Measurements from ENCODE around the gene HP1BP3. TPM values are rescaled to one million over a fixed set of nuclear protein-coding genes. Genes with fewer than 3 reads are reported as not detected.

HP1BP3 gene
- total and polyA plus RNA-seq, 2 of the 4 experiments (the other 2 are of a cell fraction) = 88.4 to 151 TPM

DNA sequence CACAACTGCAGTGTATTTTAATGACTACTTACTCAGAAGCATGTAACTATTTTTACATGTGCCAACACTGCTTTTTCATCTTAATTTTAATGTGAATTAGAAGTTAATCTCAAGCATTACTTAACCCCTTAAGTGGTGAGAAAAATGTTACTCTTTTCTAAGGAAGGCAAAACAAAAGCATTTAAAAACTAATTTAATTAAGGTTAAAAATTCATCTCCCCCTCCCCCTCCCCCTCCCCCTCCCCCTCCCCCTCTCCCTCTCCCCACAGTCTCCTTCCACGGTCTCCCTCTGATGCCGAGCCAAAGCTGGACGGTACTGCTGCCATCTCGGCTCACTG, 27.4 kb upstream of the HP1BP3 start:
- H2AFZ ChIP-seq (replicated peaks; ENCODE audit: low read length, poor library complexity) = no peak overlapping the region
- peaks cover 21% of the 10 kb centered on the region for H3K36me3 ChIP-seq (ENCODE audit: control insufficient read depth, insufficient read depth, low read length)
- H2BK15ac ChIP-seq (ENCODE audit: low read depth, low read length) = no peak overlapping the region
- no peaks in the 10 kb centered on the region; a peak in 1 of 4 replicates for H3K79me1 ChIP-seq (ENCODE audit: low read depth in 1 of 2, low read length in 2 of 2)
- in situ Hi-C loops (cut with MboI; ENCODE audit: low sequenced_read_pairs) = no loop called here
- H4K20me1 ChIP-seq (ENCODE audit: insufficient read depth, low read length) = no peaks in the 10 kb centered on the region
- no peaks in the 10 kb centered on the region for H3K9me1 ChIP-seq (ENCODE audit: insufficient read depth, low read length)
- H4K8ac ChIP-seq (ENCODE audit: low read depth in 2 of 2, low read length in 2 of 2) = no peak overlapping the region
- no peaks in the 10 kb centered on the region for H3K27me3 ChIP-seq (ENCODE audit: control insufficient read depth, insufficient read depth, low read length)
- no peak overlapping the region for H2BK20ac ChIP-seq (ENCODE audit: low read depth, low read length)
- no peak overlapping the region for H3K4me2 ChIP-seq (ENCODE audit: low read depth, low read length)
- no peak overlapping the region for H3K23ac ChIP-seq (ENCODE audit: low read depth, low read length)
- H4K5ac ChIP-seq (ENCODE audit: low read depth, low read length) = no peak overlapping the region
- dilution Hi-C loops (cut with HindIII; ENCODE audit: low sequenced_read_pairs, unreplicated experiment) = no loop called here
- no peak overlapping the region for H2AK9ac ChIP-seq (replicated peaks; ENCODE audit: low read depth, low read length, poor library complexity)
- H3K18ac ChIP-seq (ENCODE audit: low read depth, low read length) = no peak overlapping the region
- H2BK5ac ChIP-seq (ENCODE audit: low read depth, low read length, poor library complexity, severe bottlenecking) = no peak overlapping the region
- no peak overlapping the region for H3K4me3 ChIP-seq (ENCODE audit: insufficient read depth, low read depth, low read length)
- H3K56ac ChIP-seq (ENCODE audit: extremely low read depth, insufficient read depth, low read length) = no peak overlapping the region
- TF ChIP-seq MAFK (IDR thresholded peaks at IDR 0.05; ENCODE audit: low read depth, low read length) (no peak), CEBPB (IDR thresholded peaks at IDR 0.05; ENCODE audit: low read depth, low read length) (no peak), RFX5 (IDR thresholded peaks at IDR 0.05; ENCODE audit: low read depth, low read length) (no peak), FOS (IDR thresholded peaks at IDR 0.05; ENCODE audit: low read depth, low read length) (no peak), BHLHE40 (IDR thresholded peaks at IDR 0.05; ENCODE audit: low read depth, low read length) (no peak), MAZ (IDR thresholded peaks at IDR 0.05; ENCODE audit: borderline replicate concordance, low read depth, low read length) (no peak)
- TF ChIP-seq, protein P1, sequence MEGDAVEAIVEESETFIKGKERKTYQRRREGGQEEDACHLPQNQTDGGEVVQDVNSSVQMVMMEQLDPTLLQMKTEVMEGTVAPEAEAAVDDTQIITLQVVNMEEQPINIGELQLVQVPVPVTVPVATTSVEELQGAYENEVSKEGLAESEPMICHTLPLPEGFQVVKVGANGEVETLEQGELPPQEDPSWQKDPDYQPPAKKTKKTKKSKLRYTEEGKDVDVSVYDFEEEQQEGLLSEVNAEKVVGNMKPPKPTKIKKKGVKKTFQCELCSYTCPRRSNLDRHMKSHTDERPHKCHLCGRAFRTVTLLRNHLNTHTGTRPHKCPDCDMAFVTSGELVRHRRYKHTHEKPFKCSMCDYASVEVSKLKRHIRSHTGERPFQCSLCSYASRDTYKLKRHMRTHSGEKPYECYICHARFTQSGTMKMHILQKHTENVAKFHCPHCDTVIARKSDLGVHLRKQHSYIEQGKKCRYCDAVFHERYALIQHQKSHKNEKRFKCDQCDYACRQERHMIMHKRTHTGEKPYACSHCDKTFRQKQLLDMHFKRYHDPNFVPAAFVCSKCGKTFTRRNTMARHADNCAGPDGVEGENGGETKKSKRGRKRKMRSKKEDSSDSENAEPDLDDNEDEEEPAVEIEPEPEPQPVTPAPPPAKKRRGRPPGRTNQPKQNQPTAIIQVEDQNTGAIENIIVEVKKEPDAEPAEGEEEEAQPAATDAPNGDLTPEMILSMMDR (conservative IDR thresholded peaks at IDR 0.05; ENCODE audit: low read depth, low read length) = no peak
- CTCF ChIA-PET = no interaction called here
- no peak overlapping the region for H3K27ac ChIP-seq (ENCODE audit: insufficient read depth, low read length)
- POLR2A ChIA-PET (ENCODE audit: unreplicated experiment) = no interaction called here
- ATAC-seq (ENCODE audit: low read depth) (no peak), DNase-seq (no peak)
- no peak overlapping the region for H3K9ac ChIP-seq (ENCODE audit: low read depth, low read length)
- H4K91ac ChIP-seq (ENCODE audit: insufficient read depth, low read depth, low read length) = no peak overlapping the region
- intact Hi-C loops (cut with micrococcal nuclease) = no loop called here
- no peak overlapping the region for H3K14ac ChIP-seq (replicated peaks; ENCODE audit: low read depth, low read length)
- H2AK5ac ChIP-seq (ENCODE audit: low read depth, low read length) = no peak overlapping the region
- no peak overlapping the region for H2BK120ac ChIP-seq (ENCODE audit: low read depth, low read length)
- no CpG with 5 or more reads among the region's 4 CpGs for WGBS, 2 experiments (ENCODE audit: extremely low coverage in 2 of 2, insufficient read length in 1 of 2)
- H3K4ac ChIP-seq (ENCODE audit: low read depth, low read length) = no peak overlapping the region
- H3K9me3 ChIP-seq (ENCODE audit: control insufficient read depth, insufficient read depth, low read length) = no peaks in the 10 kb centered on the region
- H3K4me1 ChIP-seq (ENCODE audit: control insufficient read depth, insufficient read depth, low read length) = no peaks in the 10 kb centered on the region; the same call in 1 of the 2 replicates
- BruUV-seq (replicated peaks) = no TSS peak
